DOHH2 (cell line): ENCODE results near the gene GPR21.

Experiments
- H3F3A ChIP-seq: fragments of 200-600 bp; sonication (generic), shearing (Covaris generic); 2 replicates; pipeline ENCODE4 v1.6.0; 2016; ENCODE audit warnings: antibody characterized with exemption, mild to moderate bottlenecking; ENCODE audit not compliant: control insufficient read depth, insufficient read depth
- H3K27ac ChIP-seq: fragments of 200-600 bp; sonication (generic); 2 replicates; pipeline ENCODE4 v1.5.1; 2014; ENCODE audit warnings: low read depth, mild to moderate bottlenecking, low read length, moderate library complexity
- H3K27me3 ChIP-seq: fragments of 200-600 bp; sonication (generic); 2 replicates; pipeline ENCODE4 v1.6.1; 2014; ENCODE audit warnings: mild to moderate bottlenecking, low read length, mixed read lengths; ENCODE audit not compliant: control insufficient read depth
- H3K36me3 ChIP-seq: fragments of 200-600 bp; sonication (generic); 2 replicates; pipeline ENCODE4 v1.6.1; 2014; ENCODE audit warnings: mild to moderate bottlenecking, low read length, moderate library complexity, mixed read lengths; ENCODE audit not compliant: control insufficient read depth
- H3K4me1 ChIP-seq: fragments of 200-600 bp; sonication (generic); 2 replicates; pipeline ENCODE4 v1.6.1; 2014; ENCODE audit warnings: mild to moderate bottlenecking, low read length, mixed read lengths; ENCODE audit not compliant: control insufficient read depth
- H3K4me2 ChIP-seq: fragments of 200-600 bp; sonication (generic); 2 replicates; pipeline ENCODE4 v1.6.0; 2014; ENCODE audit warnings: mild to moderate bottlenecking, low read length, moderate library complexity
- H3K4me3 ChIP-seq: fragments of 200-600 bp; sonication (generic); 2 replicates; pipeline ENCODE4 v1.5.1; 2014; ENCODE audit warnings: mild to moderate bottlenecking, low read length, mixed read lengths
- H3K79me2 ChIP-seq: fragments of 200-600 bp; sonication (generic); 2 replicates; pipeline ENCODE4 v1.6.1; 2014; ENCODE audit warnings: mild to moderate bottlenecking, low read length, mixed read lengths; ENCODE audit not compliant: control insufficient read depth
- H3K9me2 ChIP-seq: fragments of 200-600 bp; sonication (generic); replicated peaks from 2 replicates; pipeline ENCODE4 v1.6.1; 2014; ENCODE audit warnings: mild to moderate bottlenecking, low read length, mixed read lengths; ENCODE audit not compliant: control insufficient read depth
- H3K9me3 ChIP-seq: fragments of 200-600 bp; sonication (generic); 2 replicates; pipeline ENCODE4 v1.6.1; 2014; ENCODE audit warnings: antibody characterized with exemption, low read length, mixed read lengths; ENCODE audit not compliant: control insufficient read depth, insufficient read depth
- H4K20me1 ChIP-seq: fragments of 200-600 bp; sonication (generic); 2 replicates; pipeline ENCODE4 v1.6.0; 2014; ENCODE audit warnings: low read depth, mild to moderate bottlenecking, antibody characterized with exemption, low read length, moderate library complexity; ENCODE audit not compliant: control insufficient read depth, insufficient read depth
- EZH2phosphoT487 ChIP-seq: fragments of 200-600 bp; sonication (generic); IDR thresholded peaks from 2 replicates; pipeline ENCODE4 v1.6.1; 2017; ENCODE audit warnings: borderline replicate concordance, mild to moderate bottlenecking, antibody characterized with exemption, low read length, moderate library complexity, mixed read lengths
- TF ChIP-seq, protein P1 (sequence below): fragments of 200-600 bp; sonication (generic); IDR thresholded peaks from one replicate; pipeline ENCODE4 v1.5.1; 2014; ENCODE audit warnings: antibody characterized with exemption, mild to moderate bottlenecking, low read depth, low read length; ENCODE audit not compliant: poor library complexity, severe bottlenecking

GPR21 gene

DNA sequence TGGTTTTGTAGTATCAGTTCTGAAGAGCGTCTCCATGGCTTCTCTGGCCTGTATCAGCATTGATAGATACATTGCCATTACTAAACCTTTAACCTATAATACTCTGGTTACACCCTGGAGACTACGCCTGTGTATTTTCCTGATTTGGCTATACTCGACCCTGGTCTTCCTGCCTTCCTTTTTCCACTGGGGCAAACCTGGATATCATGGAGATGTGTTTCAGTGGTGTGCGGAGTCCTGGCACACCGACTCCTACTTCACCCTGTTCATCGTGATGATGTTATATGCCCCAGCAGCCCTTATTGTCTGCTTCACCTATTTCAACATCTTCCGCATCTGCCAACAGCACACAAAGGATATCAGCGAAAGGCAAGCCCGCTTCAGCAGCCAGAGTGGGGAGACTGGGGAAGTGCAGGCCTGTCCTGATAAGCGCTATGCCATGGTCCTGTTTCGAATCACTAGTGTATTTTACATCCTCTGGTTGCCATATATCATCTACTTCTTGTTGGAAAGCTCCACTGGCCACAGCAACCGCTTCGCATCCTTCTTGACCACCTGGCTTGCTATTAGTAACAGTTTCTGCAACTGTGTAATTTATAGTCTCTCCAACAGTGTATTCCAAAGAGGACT lies 1.5 kb downstream of the GPR21 start:
- no peaks in the 10 kb centered on the region for H3K27me3 ChIP-seq
- no peaks in the 10 kb centered on the region for H3K9me2 ChIP-seq
- H3K4me1 ChIP-seq, result no peaks in the 10 kb centered on the region
- no peaks in the 10 kb centered on the region for H3F3A ChIP-seq
- H3K27ac ChIP-seq, result no peak overlapping the region
- H3K4me2 ChIP-seq, result no peak overlapping the region
- H3K79me2 ChIP-seq, result no peaks in the 10 kb centered on the region
- TF ChIP-seq, protein P1, sequence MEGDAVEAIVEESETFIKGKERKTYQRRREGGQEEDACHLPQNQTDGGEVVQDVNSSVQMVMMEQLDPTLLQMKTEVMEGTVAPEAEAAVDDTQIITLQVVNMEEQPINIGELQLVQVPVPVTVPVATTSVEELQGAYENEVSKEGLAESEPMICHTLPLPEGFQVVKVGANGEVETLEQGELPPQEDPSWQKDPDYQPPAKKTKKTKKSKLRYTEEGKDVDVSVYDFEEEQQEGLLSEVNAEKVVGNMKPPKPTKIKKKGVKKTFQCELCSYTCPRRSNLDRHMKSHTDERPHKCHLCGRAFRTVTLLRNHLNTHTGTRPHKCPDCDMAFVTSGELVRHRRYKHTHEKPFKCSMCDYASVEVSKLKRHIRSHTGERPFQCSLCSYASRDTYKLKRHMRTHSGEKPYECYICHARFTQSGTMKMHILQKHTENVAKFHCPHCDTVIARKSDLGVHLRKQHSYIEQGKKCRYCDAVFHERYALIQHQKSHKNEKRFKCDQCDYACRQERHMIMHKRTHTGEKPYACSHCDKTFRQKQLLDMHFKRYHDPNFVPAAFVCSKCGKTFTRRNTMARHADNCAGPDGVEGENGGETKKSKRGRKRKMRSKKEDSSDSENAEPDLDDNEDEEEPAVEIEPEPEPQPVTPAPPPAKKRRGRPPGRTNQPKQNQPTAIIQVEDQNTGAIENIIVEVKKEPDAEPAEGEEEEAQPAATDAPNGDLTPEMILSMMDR, result no peak
- TF ChIP-seq EZH2phosphoT487, result no peak
- peaks cover under 1% of the 10 kb centered on the region; the same call in 1 of the 2 replicates for H3K36me3 ChIP-seq
- no peaks in the 10 kb centered on the region for H3K9me3 ChIP-seq
- H3K4me3 ChIP-seq, result no peak overlapping the region
- no peaks in the 10 kb centered on the region; the same call in 1 of the 2 replicates for H4K20me1 ChIP-seq

DNA sequence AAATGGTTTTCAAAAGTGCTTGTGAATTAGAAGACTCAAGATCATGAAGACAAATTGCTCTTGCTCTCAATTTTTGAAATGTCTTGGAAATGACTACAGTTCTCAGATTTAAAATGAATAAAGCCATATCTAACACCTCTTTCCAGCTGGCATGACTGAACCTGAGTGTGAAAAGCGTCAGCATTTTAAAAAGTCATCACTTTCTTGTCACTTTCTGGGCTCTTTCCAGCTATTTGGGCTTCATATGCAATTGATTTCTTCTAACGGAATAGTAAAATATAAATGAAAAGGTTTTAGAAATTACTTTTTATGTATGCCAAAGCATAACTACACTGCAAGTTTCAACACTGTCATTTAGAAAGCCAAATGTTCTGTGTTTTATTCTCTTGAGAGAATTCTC lies 2.3 kb downstream of the GPR21 start:
- Histone ChIP-seq H3K27me3 (no peaks in the 10 kb centered on the region), H3K4me3 (no peak overlapping the region), H3K36me3 (peaks cover 4% of the 10 kb centered on the region; the same call in 1 of the 2 replicates), H3K9me3 (no peaks in the 10 kb centered on the region), H4K20me1 (no peaks in the 10 kb centered on the region; the same call in 1 of the 2 replicates), H3K27ac (no peak overlapping the region), H3F3A (no peaks in the 10 kb centered on the region), H3K4me2 (no peak overlapping the region), H3K4me1 (no peaks in the 10 kb centered on the region), H3K79me2 (no peaks in the 10 kb centered on the region), H3K9me2 (no peaks in the 10 kb centered on the region)
- TF ChIP-seq EZH2phosphoT487, result no peak
- TF ChIP-seq, protein P1, result no peak

DNA sequence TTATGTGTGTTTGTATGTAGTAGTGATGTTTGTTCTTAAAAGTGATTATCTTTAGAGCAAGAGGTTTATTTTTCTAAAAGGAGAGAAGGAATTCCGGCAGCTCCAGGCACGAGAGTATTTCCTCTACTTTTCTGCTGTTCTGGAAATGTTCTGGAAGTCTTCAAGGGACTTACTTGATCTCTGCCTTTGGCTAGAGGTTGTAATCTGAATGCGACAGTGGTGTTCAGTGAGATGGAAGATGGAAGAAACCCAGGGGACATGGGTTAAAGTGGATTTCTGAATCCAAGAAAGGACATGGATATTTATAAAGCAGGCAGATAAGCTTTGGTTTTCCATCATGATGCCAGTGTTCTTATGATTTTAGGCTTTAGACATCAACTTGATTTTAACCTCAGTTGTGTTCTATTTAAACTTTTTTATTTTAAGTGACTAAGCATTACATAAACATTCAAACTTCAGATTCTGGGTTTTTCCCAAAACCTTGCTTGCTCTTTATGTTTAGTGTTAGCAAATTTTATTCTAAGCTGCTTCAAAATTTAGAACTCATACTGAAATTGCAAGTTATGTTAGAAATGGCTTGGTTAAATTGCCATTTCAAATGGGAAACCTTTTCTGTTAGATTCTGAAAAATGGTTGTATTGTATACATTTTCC lies 3.6 kb downstream of the GPR21 start:
- TF ChIP-seq, protein P1, result no peak
- no peak for TF ChIP-seq EZH2phosphoT487
- Histone ChIP-seq H3K79me2 (no peaks in the 10 kb centered on the region), H3K4me2 (no peak overlapping the region)

More for the DNA sequence above, 3.6 kb downstream of the GPR21 start:
- peaks cover 4% of the 10 kb centered on the region; the same call in 1 of the 2 replicates for H3K36me3 ChIP-seq
- H3K4me1 ChIP-seq, result no peaks in the 10 kb centered on the region
- no peaks in the 10 kb centered on the region for H3K27me3 ChIP-seq
- H3K9me3 ChIP-seq, result no peaks in the 10 kb centered on the region
- no peak overlapping the region for H3K4me3 ChIP-seq
- no peaks in the 10 kb centered on the region; the same call in 1 of the 2 replicates for H4K20me1 ChIP-seq
- no peaks in the 10 kb centered on the region for H3K9me2 ChIP-seq
- no peak overlapping the region for H3K27ac ChIP-seq
- no peaks in the 10 kb centered on the region for H3F3A ChIP-seq
